H1 (cell line): ENCODE results near the gene INHBB. TPM values are rescaled to one million over a fixed set of nuclear protein-coding genes. Genes with fewer than 3 reads are reported as not detected.

Experiments used
- CTCF ChIA-PET: fragments of 300-600 bp; sonication (Branson Sonifier 250); formaldehyde crosslinking; loops from one replicate; lab custom pipeline; 2021; ENCODE audit not compliant: partially characterized antibody; lab: Charles Lee
- POLR2A ChIA-PET: fragments of 300-600 bp; sonication (Branson Sonifier 250); formaldehyde crosslinking; loops from one replicate; lab custom pipeline; 2021; ENCODE audit warnings: inconsistent platforms; ENCODE audit not compliant: partially characterized antibody; lab: Charles Lee
- DNase-seq, 2 experiments: peaks; one replicate each; pipeline versions ENCODE4 v3.0.0 to v3.0.0-alpha.2; 2010 to 2022; ENCODE audit warnings: low spot score in 2 of 2, low read depth in 1 of 2, mixed read lengths in 1 of 2
- FAIRE-seq: peaks from 2 replicates; lab custom pipeline; 2011; peaks lifted over from hg19 to GRCh38; lab: Jason Lieb, UNC
- H2AFZ ChIP-seq: 2 replicates; pipeline ENCODE4 v1.8.1; 2012; ENCODE audit warnings: low read length, inconsistent platforms
- H2AK5ac ChIP-seq: 2 replicates; pipeline ENCODE4 v1.6.1; 2013; ENCODE audit warnings: low read depth, low read length
- H2BK120ac ChIP-seq: replicated peaks from 2 replicates; pipeline ENCODE3; 2013; ENCODE audit warnings: low read depth, low read length, inconsistent platforms
- H2BK12ac ChIP-seq: 2 replicates; pipeline ENCODE4 v1.6.1; 2013; ENCODE audit warnings: low read depth, low read length
- H2BK15ac ChIP-seq: 2 replicates; pipeline ENCODE4 v1.6.1; 2013; ENCODE audit warnings: low read length
- H2BK20ac ChIP-seq: 2 replicates; pipeline ENCODE4 v1.6.1; 2013; ENCODE audit warnings: low read length
- H2BK5ac ChIP-seq: 2 replicates; pipeline ENCODE4 v1.6.1; 2013; ENCODE audit warnings: low read depth, low read length
- H3K14ac ChIP-seq: 2 replicates; pipeline ENCODE4 v1.6.1; 2013; ENCODE audit warnings: inconsistent platforms; ENCODE audit not compliant: insufficient read length
- H3K18ac ChIP-seq: 2 replicates; pipeline ENCODE4 v1.6.1; 2013; ENCODE audit warnings: low read length; ENCODE audit errors: extremely low read depth
- H3K23ac ChIP-seq: 2 replicates; pipeline ENCODE4 v1.6.1; 2013; ENCODE audit warnings: inconsistent platforms; ENCODE audit not compliant: insufficient read length
- H3K23me2 ChIP-seq: 2 replicates; pipeline ENCODE4 v1.6.1; 2013; ENCODE audit warnings: low read depth, low read length
- H3K27ac ChIP-seq: 2 replicates; pipeline ENCODE4 v1.6.1; 2011; ENCODE audit warnings: low read depth, low read length, inconsistent platforms
- H3K27me3 ChIP-seq, 4 experiments: replicated peaks in 1 of 4; 1 replicate in 1 of 4; 2 replicates in 3 of 4; pipeline versions ENCODE4 v1.6.1 to v1.8.1; 2011 to 2013; ENCODE audit warnings: low read length in 3 of 4, mild to moderate bottlenecking in 3 of 4, inconsistent platforms in 2 of 4, mixed read lengths in 2 of 4, moderate library complexity in 1 of 4; ENCODE audit not compliant: control insufficient read depth in 3 of 4, insufficient read depth in 3 of 4; ENCODE audit errors: extremely low read depth in 1 of 4
- H3K36me3 ChIP-seq, 4 experiments: 2 replicates each; pipeline versions ENCODE4 v1.6.1 to v1.8.1; 2011 to 2013; ENCODE audit warnings: mild to moderate bottlenecking in 4 of 4, low read length in 3 of 4, moderate library complexity in 2 of 4, control low read depth in 1 of 4, inconsistent platforms in 1 of 4; ENCODE audit not compliant: insufficient read depth in 4 of 4, control insufficient read depth in 2 of 4
- H3K4ac ChIP-seq: replicated peaks from 2 replicates; pipeline ENCODE3; 2013; ENCODE audit warnings: low read length, low read depth, mixed read lengths, inconsistent platforms; ENCODE audit not compliant: insufficient read length
- H3K4me1 ChIP-seq, 4 experiments: replicated peaks in 1 of 4; 1 replicate in 1 of 4; 2 replicates in 3 of 4; pipeline versions ENCODE4 v1.6.1 to v1.8.1; 2011 to 2013; ENCODE audit warnings: low read length in 3 of 4, inconsistent platforms in 2 of 4, mixed read lengths in 1 of 4; ENCODE audit not compliant: insufficient read depth in 4 of 4, control insufficient read depth in 3 of 4
- H3K4me2 ChIP-seq, 2 experiments: 2 replicates each; pipeline versions ENCODE4 v1.6.1 to v1.8.1; 2011 to 2013; ENCODE audit warnings: low read depth in 2 of 2, low read length in 2 of 2, control low read depth in 1 of 2, inconsistent platforms in 1 of 2, mild to moderate bottlenecking in 1 of 2; ENCODE audit not compliant: insufficient read depth in 1 of 2
- H3K4me3 ChIP-seq, 4 experiments: fragments of 200-600, 300-600 bp in 1 of 4; sonication (generic), shearing (Covaris generic), sonication (Bioruptor Twin) in 1 of 4; 2 replicates each; pipeline versions ENCODE4 v1.5.1 to v1.8.1; 2011 to 2016; ENCODE audit warnings: low read length in 4 of 4, low read depth in 3 of 4, control low read depth in 2 of 4, inconsistent platforms in 2 of 4, mild to moderate bottlenecking in 2 of 4, mixed read lengths in 1 of 4, moderate library complexity in 1 of 4; ENCODE audit not compliant: insufficient read depth in 2 of 4; ENCODE audit errors: extremely low read depth in 1 of 4
- H3K56ac ChIP-seq: replicated peaks from 2 replicates; pipeline ENCODE3; 2013; ENCODE audit warnings: low read depth, mild to moderate bottlenecking, mixed read lengths, low read length, inconsistent platforms; ENCODE audit not compliant: insufficient read length
- H3K79me1 ChIP-seq: 2 replicates; pipeline ENCODE4 v1.6.1; 2013; ENCODE audit warnings: low read depth, low read length, control low read depth
- H3K79me2 ChIP-seq, 2 experiments: 2 replicates each; pipeline versions ENCODE4 v1.6.1 to v1.8.1; 2012 to 2013; ENCODE audit warnings: low read length in 2 of 2, mild to moderate bottlenecking in 2 of 2, inconsistent platforms in 1 of 2; ENCODE audit not compliant: insufficient read depth in 2 of 2, control insufficient read depth in 1 of 2
- H3K9ac ChIP-seq, 4 experiments: replicated peaks in 1 of 4; 1 replicate in 1 of 4; 2 replicates in 3 of 4; pipeline versions ENCODE4 v1.6.1 to v1.8.1; 2011 to 2013; ENCODE audit warnings: low read depth in 3 of 4, low read length in 3 of 4, control low read depth in 2 of 4, mild to moderate bottlenecking in 2 of 4, moderate library complexity in 2 of 4, inconsistent platforms in 1 of 4; ENCODE audit errors: extremely low read depth in 1 of 4
- H3K9me3 ChIP-seq, 2 experiments: 2 replicates each; pipeline versions ENCODE4 v1.6.1 to v1.8.1; 2012 to 2013; ENCODE audit warnings: mild to moderate bottlenecking in 2 of 2, moderate library complexity in 2 of 2, control low read depth in 1 of 2, inconsistent platforms in 1 of 2, low read depth in 1 of 2, low read length in 1 of 2, mixed read lengths in 1 of 2; ENCODE audit not compliant: insufficient read depth in 2 of 2
- H4K20me1 ChIP-seq, 2 experiments: replicated peaks in 1 of 2; 2 replicates each; pipeline versions ENCODE3 to v1.8.1; 2011 to 2013; ENCODE audit warnings: inconsistent platforms in 2 of 2, low read length in 2 of 2, mild to moderate bottlenecking in 1 of 2; ENCODE audit not compliant: insufficient read depth in 2 of 2, control insufficient read depth in 1 of 2
- H4K5ac ChIP-seq: 2 replicates; pipeline ENCODE4 v1.6.1; 2013; ENCODE audit warnings: low read length, low read depth, mixed read lengths, inconsistent platforms; ENCODE audit not compliant: insufficient read length
- H4K8ac ChIP-seq: 2 replicates; pipeline ENCODE4 v1.8.0; 2013; ENCODE audit warnings: mild to moderate bottlenecking, moderate library complexity, low read length, inconsistent platforms; ENCODE audit not compliant: insufficient read depth; ENCODE audit errors: extremely low read depth
- H4K91ac ChIP-seq: replicated peaks from 2 replicates; pipeline ENCODE3; 2013; ENCODE audit warnings: low read length, mixed read lengths, inconsistent platforms; ENCODE audit not compliant: insufficient read length
- CBX8 ChIP-seq: fragments of 300-800, 300-1000 bp; sonication (generic); IDR thresholded peaks from 2 replicates; pipeline ENCODE4 v1.7.1; 2016; ENCODE audit warnings: low read depth, low read length, borderline replicate concordance
- CHD1 ChIP-seq: IDR thresholded peaks from 2 replicates; pipeline ENCODE4 v1.6.1; 2012; ENCODE audit warnings: low read depth, low read length, improper control_type of control experiment
- CREB1 ChIP-seq: IDR thresholded peaks from 2 replicates; pipeline ENCODE4 v1.6.1; 2012; ENCODE audit warnings: inconsistent platforms
- CTCF ChIP-seq, 3 experiments: IDR thresholded peaks; 1 replicate in 2 of 3; 2 replicates in 1 of 3; pipeline versions ENCODE4 v1.5.1 to v1.6.1; 2011; ENCODE audit warnings: low read length in 3 of 3, mild to moderate bottlenecking in 3 of 3, inconsistent platforms in 2 of 3, low read depth in 1 of 3, moderate library complexity in 1 of 3; ENCODE audit not compliant: insufficient read depth in 1 of 3; ENCODE audit errors: control extremely low read depth in 1 of 3
- FOSL1 ChIP-seq: IDR thresholded peaks from 2 replicates; pipeline ENCODE4 v1.6.1; 2011; ENCODE audit warnings: mild to moderate bottlenecking, low read depth, low read length, moderate library complexity; ENCODE audit not compliant: insufficient read depth
- HDAC6 ChIP-seq: IDR thresholded peaks from one replicate; pipeline ENCODE4 v1.7.1; 2012; ENCODE audit warnings: low read depth, mild to moderate bottlenecking, inconsistent platforms, low read length, moderate library complexity
- JUND ChIP-seq: IDR thresholded peaks from 2 replicates; pipeline ENCODE4 v1.6.1; 2011; ENCODE audit warnings: mild to moderate bottlenecking, improper control_type of control experiment, low read length
- PHF8 ChIP-seq: fragments of 200-600 bp; sonication (generic); conservative IDR thresholded peaks from 2 replicates; pipeline ENCODE4 v1.7.1; 2012; ENCODE audit warnings: low read depth, mild to moderate bottlenecking, inconsistent platforms, low read length, moderate library complexity
- RXRA ChIP-seq: IDR thresholded peaks from 2 replicates; pipeline ENCODE4 v1.6.1; 2011; ENCODE audit warnings: low read depth, mild to moderate bottlenecking, low read length, moderate library complexity; ENCODE audit not compliant: insufficient read depth
- SP4 ChIP-seq: IDR thresholded peaks from 2 replicates; pipeline ENCODE4 v1.6.1; 2012; ENCODE audit warnings: low read length, inconsistent platforms
- WGBS, 2 experiments: shearing (Covaris generic) in 1 of 2; methylation state at CpG; one replicate each; pipeline versions ENCODE4 v1.1.6 to v1.1.7; 2013 to 2015; ENCODE audit warnings: low lambda C conversion rate in 2 of 2, mixed read lengths in 2 of 2, inconsistent platforms in 1 of 2, low coverage in 1 of 2, missing lambda C conversion rate in 1 of 2; ENCODE audit not compliant: insufficient replicate concordance in 2 of 2, insufficient coverage in 1 of 2, insufficient read length in 1 of 2; ENCODE audit errors: extremely low coverage in 1 of 2, missing lambda C conversion rate in 1 of 2; 5-methylcytosine and 5-hydroxymethylcytosine counted together
- polyA plus RNA-seq, 7 experiments: library from polyadenylated mRNA; depleted of rRNA in 3 of 7; stranded (reverse) in 5 of 7; unstranded in 2 of 7; fragments of >200 nt in 5 of 7; fragments of 200-250 nt in 2 of 7; gene quantifications; 1 replicate in 5 of 7; 2 replicates in 1 of 7; 4 replicates in 1 of 7; pipeline versions ENCODE4 v1.2.1 to v1.2.3, GENCODE V29; 2011 to 2013; ENCODE audit warnings: missing spikeins in 2 of 7, mixed read lengths in 2 of 7
- total RNA-seq: library from RNA; stranded (reverse); fragmentation: NEBNext Ultra II Directional; extraction: Animal tissue kit (Norgen Biotek cat#: 25700); gene quantifications from 2 replicates; pipeline ENCODE4 v1.2.1, GENCODE V29; 2021
- TF ChIP-seq, protein P1 (sequence below): IDR thresholded peaks from 2 replicates; pipeline ENCODE4 v1.6.1; 2012; ENCODE audit warnings: inconsistent platforms

INHBB gene
- total and polyA plus RNA-seq, 2 of the 8 experiments (the other 6 are each of a cell fraction or from before 2014, with no cell fraction given), result 0.30 to 0.32 TPM

GRCh38 chr2:120365236-120365793, 19.4 kb downstream of the INHBB start:
- CTCF ChIA-PET, result interaction anchor here (0.7 to 2.1 kb wide), 12 partner anchors 9 to 310 kb away, joined by 3 to 7 read pairs (median 4); no protein-coding TSS in a partner anchor
- TF ChIP-seq CBX8 (no peak), CREB1 (no peak), RXRA (no peak), CHD1 (no peak), CTCF (IDR thresholded peaks at IDR 0.05; ENCODE audit: control extremely low read depth in 1 of 3, insufficient read depth in 1 of 3, low read depth in 1 of 3, low read length in 3 of 3) (no peak), HDAC6 (no peak), FOSL1 (no peak), SP4 (no peak), PHF8 (no peak), JUND (no peak)
- TF ChIP-seq, protein P1, sequence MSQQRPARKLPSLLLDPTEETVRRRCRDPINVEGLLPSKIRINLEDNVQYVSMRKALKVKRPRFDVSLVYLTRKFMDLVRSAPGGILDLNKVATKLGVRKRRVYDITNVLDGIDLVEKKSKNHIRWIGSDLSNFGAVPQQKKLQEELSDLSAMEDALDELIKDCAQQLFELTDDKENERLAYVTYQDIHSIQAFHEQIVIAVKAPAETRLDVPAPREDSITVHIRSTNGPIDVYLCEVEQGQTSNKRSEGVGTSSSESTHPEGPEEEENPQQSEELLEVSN, result no peak

More at GRCh38 chr2:120365236-120365793, 19.4 kb downstream of the INHBB start:
- no peaks in the 10 kb centered on the region for H3K23me2 ChIP-seq
- H3K9me3 ChIP-seq, result no peaks in the 10 kb centered on the region
- H3K56ac ChIP-seq, result no peak overlapping the region
- no peak overlapping the region for H3K23ac ChIP-seq
- H3K4me1 ChIP-seq, result no peaks in the 10 kb centered on the region
- WGBS, 2 experiments, result 85% methylated on average over 13 of the region's 13 CpGs; no CpG with 5 or more reads in 1 of the 2 experiments
- no peak for DNase-seq
- no peak overlapping the region for H4K8ac ChIP-seq
- no peak overlapping the region for H3K9ac ChIP-seq
- no peak for FAIRE-seq
- H2BK15ac ChIP-seq, result no peak overlapping the region
- H2BK20ac ChIP-seq, result no peak overlapping the region
- no peak overlapping the region for H2AK5ac ChIP-seq
- H3K79me1 ChIP-seq, result no peaks in the 10 kb centered on the region
- H4K91ac ChIP-seq, result no peak overlapping the region
- no peaks in the 10 kb centered on the region for H3K36me3 ChIP-seq
- H3K27me3 ChIP-seq, result peaks cover 0 to 4% (median 0%) of the 10 kb centered on the region in 4 experiments; a peak in 3 of 7 replicates
- no peak overlapping the region for H2BK5ac ChIP-seq
- no peak overlapping the region for H2BK12ac ChIP-seq
- no peaks in the 10 kb centered on the region for H4K20me1 ChIP-seq
- H3K4me2 ChIP-seq, result no peak overlapping the region
- H3K27ac ChIP-seq, result no peak overlapping the region
- H3K14ac ChIP-seq, result no peak overlapping the region
- no peak overlapping the region for H2BK120ac ChIP-seq
- H3K4ac ChIP-seq, result no peak overlapping the region
- no peak overlapping the region for H3K4me3 ChIP-seq
- no peak overlapping the region for H2AFZ ChIP-seq
- POLR2A ChIA-PET, result interaction anchor here (1.0 kb wide), 2 partner anchors 10 to 479 kb away, joined by 3 read pairs; no protein-coding TSS in a partner anchor
- H4K5ac ChIP-seq, result no peak overlapping the region
- H3K79me2 ChIP-seq, result no peaks in the 10 kb centered on the region
- no peak overlapping the region for H3K18ac ChIP-seq
